ENCODE measurements around the gene TMED10.

DNA sequence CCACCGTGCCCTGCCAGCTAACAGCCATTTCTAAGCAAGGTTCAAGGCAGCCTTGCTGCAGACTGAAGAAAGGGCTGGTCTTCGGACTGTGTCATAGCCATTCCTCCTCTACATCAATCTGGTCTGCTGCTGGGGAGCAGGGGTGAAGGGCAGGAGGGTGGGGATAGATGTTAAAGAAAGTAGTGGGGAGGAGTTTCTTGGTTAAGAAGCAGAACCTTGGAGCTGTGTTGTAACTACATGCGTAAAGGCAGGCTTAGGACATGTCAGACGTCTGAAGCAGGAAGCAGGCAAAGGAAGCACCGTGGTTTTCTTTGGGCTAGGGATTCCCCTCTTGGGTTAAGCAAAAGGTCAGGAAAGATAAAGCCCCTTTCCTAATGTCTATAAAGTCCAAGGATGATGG is 31.5 kb downstream of the TMED10 start:
- TF ChIP-seq, protein P1, sequence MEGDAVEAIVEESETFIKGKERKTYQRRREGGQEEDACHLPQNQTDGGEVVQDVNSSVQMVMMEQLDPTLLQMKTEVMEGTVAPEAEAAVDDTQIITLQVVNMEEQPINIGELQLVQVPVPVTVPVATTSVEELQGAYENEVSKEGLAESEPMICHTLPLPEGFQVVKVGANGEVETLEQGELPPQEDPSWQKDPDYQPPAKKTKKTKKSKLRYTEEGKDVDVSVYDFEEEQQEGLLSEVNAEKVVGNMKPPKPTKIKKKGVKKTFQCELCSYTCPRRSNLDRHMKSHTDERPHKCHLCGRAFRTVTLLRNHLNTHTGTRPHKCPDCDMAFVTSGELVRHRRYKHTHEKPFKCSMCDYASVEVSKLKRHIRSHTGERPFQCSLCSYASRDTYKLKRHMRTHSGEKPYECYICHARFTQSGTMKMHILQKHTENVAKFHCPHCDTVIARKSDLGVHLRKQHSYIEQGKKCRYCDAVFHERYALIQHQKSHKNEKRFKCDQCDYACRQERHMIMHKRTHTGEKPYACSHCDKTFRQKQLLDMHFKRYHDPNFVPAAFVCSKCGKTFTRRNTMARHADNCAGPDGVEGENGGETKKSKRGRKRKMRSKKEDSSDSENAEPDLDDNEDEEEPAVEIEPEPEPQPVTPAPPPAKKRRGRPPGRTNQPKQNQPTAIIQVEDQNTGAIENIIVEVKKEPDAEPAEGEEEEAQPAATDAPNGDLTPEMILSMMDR (conservative IDR thresholded peaks at IDR 0.05) = no peak
- no peak for TF ChIP-seq ZFX (IDR thresholded peaks at IDR 0.05)
